GM21423 (cell line): ENCODE results near the gene SLC30A7.
"Not testable (repeated sequence)": the region's sequence is repeated elsewhere in the genome, so short reads cannot be mapped to it uniquely, and the experiment has no call there.

Experiments
- ATAC-seq: cut with Tn5 transposase; IDR thresholded peaks from one replicate; pipeline ENCODE4 v1.9.1; 2021; ENCODE audit warnings: mild to moderate bottlenecking, moderate library complexity; ENCODE audit not compliant: unreplicated experiment

The SLC30A7 gene, protein sequence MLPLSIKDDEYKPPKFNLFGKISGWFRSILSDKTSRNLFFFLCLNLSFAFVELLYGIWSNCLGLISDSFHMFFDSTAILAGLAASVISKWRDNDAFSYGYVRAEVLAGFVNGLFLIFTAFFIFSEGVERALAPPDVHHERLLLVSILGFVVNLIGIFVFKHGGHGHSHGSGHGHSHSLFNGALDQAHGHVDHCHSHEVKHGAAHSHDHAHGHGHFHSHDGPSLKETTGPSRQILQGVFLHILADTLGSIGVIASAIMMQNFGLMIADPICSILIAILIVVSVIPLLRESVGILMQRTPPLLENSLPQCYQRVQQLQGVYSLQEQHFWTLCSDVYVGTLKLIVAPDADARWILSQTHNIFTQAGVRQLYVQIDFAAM

DNA sequence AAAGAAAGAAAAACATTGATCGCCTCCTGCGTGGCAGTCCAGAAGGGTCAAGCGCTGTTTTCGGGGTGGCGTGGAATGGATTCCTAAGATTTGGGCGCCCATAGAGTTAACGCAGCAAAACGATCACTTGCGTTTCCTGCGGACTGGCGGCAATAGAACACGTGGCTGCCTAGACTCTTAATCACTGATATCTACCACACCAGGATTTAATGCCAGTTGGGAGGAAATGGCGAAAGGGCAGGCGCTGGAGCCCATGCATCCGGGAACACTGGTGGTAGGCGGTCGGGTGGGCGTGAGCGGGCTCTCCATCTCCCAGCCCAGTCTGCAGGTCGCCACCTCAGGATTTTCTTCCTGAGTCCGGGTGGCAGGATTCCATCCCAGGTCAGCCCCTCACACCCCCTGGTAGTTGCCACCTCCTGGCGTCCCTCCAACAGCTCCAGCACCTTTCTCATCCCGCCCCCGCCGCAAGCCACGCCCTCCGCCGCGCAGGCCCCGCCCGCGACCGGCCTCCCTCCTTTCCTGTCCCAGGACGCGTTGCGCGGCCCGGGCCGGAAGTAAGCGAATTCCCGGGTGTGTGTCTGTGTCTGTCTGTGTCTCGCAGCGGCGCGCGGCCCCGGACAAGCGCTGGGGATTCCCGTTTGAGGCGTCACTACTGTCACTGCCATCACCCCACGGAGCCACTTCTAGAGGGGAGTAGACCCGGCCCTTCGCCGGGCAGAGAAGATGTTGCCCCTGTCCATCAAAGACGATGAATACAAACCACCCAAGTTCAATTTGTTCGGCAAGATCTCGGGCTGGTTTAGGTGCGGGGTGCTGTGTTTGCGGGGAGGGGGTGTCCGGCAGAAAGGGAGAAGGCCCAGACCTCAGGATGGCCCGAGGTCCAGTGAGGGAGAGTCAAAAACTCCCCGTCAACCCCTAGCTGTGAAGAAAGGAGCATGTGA is at the start of gene SLC30A7:
Gene SLC30A7, plus strand, starts transcription at position 551 of the 941 bp plus-strand sequence. Its CDS starts 173 bp downstream, at position 724.
- ATAC-seq, result peak; percentile 70

DNA sequence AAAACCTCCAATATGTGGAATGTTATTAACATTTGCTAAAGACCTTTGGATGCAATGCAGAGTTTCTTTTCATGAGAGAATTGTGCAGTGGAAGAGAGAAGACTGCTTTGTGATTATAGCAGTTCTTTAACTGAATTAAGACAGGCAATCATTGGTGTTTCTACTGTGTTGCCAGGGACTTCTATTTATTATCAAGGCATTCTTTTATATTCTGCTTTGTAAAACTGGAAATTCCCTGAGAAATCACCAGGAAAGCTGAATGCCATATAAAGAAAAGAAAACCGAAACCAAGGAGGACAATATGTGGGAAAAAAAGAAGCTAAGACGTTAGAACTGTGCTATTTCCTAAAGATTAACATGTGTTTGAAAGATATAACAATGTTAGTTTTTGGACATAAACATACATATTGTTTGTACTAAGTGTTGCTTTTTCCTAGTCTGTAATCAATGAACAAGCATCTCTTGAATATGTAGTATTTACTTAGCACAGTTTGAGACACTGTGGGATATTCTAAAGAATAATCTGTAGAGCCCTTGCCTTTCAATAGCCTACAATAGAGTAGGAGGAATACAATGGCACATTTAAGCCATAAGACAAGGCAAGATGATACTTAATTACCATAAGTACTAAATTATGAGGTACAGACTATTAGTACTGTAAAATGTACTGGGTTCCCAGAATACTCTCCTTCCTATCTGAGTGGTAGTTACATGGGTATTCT is 48.4 kb upstream of the SLC30A7 start:
- ATAC-seq, result no peak

DNA sequence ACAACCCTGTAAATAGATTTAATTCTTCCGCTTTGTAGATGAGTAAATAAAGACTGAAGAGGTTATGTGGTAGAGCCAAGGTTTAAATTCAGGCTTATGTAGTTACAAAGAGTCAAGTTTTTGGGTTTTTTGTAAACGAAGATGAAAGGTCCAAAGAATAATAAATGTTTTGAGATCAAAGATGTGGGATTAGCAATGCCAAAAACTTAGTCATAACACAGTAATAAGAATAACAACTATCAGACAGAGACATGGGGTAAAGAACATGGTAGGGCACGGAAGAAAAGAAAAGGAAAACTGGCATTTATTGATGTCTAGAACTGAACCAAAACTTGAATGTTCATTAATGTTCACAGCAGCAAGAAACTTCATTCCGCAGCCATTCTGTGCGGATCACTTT is 44.2 kb upstream of the SLC30A7 start:
- ATAC-seq, result no peak

DNA sequence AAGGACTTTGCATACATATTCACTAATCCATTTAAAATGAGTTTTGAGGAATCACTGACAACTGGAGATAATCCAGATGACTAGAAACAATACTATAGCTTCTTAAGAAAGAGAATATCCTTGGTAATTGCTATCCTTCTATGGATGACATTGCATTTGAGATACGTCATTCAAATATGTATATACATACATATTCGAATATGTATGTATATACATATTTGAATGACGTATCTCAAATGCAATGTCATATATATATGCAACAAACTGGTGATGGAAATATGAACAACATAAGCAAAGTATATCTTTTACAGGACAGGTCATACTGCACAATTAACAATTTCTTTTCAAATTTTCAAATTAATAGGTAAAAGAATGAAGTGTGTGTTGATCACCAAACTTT is 42.9 kb upstream of the SLC30A7 start:
- no peak for ATAC-seq

DNA sequence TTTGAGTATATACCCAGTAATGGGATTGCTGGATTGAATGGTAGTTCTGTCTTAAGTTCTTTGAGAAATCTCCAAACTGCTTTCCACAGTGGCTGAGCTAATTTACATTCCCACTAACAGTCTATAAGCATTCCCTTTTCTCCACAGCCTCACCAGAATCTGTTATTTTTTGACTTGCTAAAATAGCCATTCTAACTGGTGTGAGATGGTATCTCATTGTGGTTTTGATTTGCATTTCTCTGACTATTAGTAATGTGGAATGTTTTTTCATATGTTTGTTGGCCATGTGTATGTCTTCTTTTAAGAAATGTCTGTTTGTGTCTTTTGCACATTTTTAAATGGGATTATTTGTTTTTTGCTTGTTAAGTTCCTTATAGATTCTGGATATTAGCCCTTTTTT is 40.8 kb upstream of the SLC30A7 start:
- ATAC-seq, result not testable (repeated sequence)

DNA sequence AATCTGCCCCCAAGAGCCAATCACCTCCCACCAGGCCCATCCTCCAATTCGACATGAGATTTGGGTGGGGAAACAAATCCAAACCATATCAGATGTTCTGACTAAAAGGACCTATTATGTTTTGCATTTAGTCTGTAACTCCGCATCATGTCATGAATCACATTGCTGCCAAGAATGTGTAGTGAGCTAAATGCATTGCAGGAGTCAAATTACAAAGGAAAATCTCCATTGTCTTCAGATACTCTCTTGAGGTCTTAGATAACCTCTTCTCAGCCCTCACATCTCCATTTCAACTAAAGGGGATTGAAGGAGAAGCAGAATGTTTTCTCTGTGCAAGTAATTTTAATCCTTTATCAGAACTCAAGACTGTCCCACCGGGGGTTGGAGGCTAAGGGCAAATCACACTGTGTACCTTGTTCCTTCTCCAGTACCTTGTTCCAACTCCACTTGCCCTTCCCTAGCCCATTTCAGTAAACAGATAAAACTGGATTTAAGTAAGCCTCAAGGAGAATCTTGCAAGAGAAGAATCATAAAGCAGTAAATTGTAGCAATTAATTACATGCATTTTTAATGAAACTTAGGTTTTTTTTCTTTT is 35.4 kb upstream of the SLC30A7 start:
- ATAC-seq, result no peak

DNA sequence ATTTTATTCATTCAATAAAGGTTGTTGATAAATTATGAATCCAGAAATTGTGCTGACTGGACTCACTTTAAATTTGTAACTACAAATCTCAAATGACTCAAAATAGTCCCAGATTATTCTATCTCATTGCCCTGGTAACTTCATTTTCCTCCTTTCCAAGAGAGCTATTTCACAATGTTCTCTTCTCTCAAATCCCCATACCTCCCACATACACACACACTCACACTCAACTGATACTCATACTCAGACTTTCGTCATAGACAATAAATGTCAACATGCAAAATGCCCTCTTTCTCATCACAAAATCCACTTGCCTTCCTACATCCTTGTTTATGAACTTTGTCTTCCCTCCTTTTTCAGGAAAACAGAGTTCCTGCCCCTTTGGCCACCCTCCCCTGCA is 34.5 kb upstream of the SLC30A7 start:
- no peak for ATAC-seq

DNA sequence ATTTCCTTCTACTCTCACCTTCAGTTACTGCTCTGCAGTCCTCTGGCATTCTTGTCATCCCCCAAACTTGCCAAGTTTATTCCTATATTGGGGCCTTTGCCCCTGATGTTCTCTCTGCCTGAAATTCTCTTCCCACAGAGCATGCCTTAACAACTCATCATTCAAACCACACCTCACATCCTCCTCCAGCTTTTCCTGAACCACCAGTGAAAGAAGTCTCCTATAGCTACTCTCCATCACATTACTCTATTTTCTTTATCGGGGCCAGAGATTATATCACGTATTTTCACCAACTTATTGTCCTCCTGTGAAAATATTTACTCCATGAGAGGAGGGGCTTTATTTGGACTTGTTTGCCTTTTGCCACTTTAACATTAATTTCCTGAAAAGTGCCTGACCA is 33.3 kb upstream of the SLC30A7 start:
- ATAC-seq, result no peak

DNA sequence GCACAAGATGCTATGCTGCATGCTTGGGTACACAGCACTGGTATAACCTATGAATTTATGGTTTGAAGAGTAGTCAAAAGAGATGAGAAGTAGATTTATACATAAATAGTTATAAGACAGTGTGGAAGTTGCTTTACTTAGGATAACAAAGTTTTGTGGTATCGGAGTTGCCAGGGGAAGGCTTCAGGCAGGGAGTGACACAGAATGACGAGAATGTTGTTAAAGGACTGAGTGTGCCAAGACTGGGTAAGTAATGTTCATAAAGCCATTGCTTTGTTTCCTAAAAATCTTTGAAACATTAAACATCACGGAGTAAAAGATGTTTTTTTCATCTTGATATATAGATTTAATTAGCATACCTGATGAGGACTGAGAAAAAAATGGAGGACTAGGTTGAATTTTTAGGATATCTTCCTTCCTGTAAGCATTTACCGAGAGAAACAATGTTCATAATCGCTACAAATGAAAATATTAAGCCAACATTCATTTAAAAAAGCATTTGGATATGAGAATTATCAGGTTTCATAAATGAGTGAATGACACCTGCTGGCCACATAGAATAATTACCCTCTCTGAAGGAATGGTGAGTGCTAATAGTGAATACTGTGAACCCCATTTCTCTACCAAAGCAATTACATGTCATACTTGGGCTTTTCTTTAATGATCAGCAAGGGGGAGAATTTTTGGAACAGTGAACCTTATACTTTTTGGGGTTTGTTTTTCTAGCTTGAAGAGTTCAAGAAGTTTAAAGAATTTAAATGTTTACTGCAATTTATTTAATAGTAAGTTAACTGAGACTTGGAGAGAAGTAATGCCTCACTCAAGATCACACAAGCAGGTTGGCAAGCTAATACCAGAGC is 29.6 kb upstream of the SLC30A7 start:
- ATAC-seq, result no peak

DNA sequence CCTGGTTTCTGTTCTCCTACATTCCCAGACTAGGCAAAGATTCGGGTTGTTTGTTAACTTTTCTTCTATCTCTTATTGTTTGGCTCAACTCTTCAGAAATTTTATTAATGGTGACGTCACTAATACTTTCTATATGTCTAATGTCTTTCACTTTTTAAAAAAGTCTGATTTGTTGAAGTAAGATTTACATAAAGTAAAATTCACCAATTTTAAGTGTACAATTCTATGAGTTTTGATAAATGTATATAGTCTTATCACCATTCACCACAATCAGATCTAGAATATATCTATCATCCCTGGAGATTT is 29.0 kb upstream of the SLC30A7 start:
- no peak for ATAC-seq

DNA sequence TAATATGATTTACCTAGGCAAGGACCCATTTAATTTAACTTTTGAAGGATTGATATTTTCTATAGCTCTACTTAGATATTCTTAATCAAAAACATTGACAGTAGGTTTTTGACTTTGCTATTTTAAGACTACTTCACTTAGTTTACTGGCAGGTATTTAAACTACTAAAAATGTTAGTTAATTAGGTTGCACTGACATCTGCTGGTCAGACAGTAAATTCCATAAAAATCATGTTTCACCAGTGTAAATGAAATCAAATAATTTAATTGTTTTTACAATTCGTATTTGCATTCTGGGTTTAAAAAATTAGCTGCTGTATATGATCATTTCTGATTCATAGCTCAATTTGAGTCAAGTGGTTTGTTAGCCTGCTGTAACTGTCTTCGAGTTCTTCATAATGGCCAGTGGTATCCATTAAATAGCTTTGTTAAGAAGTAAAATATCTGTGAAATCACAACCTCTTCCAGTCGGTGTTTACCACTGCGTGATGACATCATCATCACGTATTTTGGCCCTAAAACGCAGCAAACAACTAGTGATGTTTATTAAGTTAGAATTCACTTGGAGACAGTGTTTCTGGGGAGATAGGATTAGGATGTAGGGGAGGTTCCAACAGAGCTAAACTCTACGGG is 27.4 kb upstream of the SLC30A7 start:
- no peak for ATAC-seq

DNA sequence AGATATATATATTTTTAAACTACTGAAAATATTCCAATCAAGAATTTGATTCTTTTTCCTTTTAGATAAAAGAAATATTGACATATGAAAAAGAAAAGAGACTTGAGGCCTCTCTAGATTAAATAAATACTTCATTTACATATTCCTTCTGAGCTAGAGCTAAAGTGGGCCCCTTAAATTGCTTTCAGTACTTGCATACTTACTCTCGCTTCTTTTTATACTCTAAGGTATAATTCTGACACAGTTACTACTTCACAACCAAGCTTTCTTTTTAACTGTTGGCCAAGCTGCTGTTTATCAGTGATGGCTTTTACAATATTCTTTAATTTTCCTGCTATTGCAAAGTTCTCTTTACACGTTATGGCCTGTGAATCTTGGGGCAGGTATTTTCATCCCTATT is 25.9 kb upstream of the SLC30A7 start:
- no peak for ATAC-seq

DNA sequence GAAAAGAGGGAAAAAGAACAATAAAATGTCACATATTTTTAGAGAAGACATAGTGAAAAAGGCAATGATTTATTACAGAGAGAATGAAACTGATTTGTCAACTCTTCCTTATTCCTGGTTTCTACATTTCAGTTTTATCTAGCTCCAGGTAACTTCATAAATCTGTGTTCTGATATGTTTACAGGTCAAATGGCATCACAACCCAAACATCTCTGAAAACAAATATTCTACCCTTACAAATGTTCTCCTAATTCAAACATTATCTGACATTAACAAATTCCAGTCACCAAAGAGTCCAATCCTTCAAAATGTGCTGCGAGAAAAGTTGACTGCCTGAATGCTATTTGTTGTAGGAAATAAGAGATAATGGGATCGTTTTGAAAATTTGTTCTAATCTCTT is 21.5 kb upstream of the SLC30A7 start:
- no peak for ATAC-seq

DNA sequence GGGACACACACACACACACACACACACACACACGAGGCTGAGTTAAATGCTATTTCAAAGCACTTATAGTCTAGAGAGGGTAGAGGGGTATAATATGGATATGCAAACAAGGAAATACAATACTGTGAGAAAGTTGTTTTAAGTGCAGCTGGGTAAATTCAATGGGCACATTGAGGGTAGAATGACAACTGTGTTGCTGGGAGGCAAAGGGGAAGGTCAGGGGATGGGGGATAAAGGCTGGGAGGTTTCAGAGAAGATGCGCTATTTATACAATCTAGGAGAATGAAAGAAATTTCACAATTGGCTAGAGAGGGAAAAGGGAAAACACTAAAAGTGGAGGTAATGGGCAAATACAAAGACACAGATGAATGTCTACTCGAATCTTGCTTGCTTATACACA is 20.7 kb upstream of the SLC30A7 start:
- no peak for ATAC-seq

DNA sequence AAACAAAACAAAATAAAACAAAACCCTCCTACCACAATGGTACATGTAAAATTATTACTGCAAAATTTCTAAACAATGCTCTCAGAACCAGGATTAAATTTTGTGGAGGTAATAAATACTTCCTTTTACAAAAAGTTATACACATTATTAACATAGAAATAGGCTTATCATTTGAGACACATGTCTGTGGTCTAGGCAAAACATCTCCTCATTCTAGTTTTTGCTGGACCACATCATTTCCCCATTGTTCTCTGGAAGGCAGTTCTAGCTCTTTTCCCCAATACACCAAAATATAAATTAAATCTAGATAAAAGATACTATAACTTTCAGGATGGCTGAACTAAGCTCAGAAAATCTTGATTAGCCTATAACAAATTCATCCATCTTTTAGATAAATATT is 19.6 kb upstream of the SLC30A7 start:
- no peak for ATAC-seq

DNA sequence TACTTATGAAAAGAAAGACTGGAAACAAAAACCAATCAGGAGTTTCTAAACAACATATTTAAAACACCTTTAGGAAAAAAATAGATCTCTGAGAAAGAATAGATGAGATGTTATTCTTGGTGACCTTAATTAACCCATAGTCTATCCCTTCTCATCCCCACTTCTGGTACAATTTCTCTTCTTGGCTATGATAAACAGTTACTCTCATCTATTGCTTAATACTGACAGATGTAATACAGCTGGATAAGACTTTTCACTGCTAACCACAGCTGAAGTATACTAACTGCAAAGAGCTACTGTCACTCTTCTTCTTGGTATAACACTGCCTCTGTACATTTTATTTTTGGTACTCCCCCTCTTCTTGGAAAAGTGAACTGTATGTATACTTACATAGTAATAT is 16.5 kb upstream of the SLC30A7 start:
- no peak for ATAC-seq

DNA sequence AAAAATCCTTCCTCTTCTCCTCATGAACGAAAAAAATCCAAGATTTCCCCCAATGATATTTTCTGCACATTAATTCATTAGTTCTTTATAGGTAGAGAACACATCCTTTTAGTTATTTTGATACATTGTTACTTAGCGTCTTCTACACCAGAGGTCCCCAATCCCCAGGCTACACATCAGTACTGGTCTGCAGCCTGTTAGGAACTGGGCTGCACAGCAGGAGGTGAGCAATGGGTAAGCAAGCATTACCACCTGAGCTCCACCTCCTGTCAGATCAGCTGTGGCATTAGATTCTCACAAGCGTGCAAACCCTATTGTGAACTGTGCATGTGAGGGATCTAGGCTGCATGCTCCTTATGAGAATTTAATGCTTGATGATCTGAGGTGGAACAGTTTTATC is 14.2 kb upstream of the SLC30A7 start:
- ATAC-seq, result no peak

DNA sequence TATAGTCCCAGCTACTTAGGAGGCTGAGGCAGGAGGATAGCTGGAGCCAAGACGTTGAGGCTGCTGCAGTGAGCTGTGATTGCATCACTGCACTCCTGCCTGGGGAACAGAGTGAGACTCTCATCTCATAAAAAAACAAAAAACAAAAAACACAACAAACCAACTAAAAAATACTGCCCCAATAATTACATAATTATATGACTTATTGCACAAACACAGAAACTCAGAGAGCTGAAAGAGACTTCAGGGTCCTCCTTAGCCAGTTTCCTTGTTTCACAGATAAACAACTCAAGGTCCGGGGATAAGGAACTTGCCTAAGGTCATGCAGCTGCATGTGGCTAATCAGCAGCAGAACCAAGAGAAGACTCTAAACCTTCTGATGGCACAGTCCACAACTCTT is 13.2 kb upstream of the SLC30A7 start:
- ATAC-seq, result no peak

DNA sequence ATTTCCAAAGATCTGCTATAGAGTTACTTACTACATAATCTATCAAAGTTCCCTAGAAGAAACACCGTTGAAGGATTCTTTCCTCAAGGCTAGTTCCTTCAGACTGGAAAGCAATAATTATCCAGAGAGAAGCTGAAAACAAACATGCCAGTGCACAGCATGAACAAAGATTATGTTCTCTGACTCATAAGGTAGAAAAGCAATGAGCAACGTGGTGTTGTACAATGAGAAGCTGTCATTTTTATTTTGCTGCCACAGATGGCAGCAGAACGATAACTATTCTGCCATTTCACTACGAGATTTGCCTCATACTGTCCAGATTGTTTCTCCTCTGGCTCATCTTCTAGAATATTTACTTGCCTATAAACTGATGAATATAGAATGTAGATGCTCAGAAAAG is 11.9 kb upstream of the SLC30A7 start:
- ATAC-seq, result no peak

DNA sequence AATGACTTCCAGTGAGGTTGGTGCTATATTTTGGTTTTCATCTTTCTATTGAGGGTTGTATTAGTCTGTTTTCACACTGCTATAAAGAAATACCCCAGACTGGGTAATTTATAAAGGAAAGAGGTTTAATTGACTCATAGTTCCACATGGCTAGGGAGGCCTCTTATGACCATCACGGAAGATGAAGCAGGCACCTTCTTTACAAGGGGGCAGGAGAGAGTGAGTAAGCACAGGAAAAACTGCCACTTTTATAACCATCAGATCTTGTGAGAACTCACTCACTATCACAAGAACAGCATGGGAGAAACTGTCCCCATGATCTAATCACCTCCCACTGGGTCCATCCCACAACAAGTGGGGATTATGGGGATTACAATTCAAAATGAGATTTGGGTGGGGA is 6.9 kb upstream of the SLC30A7 start:
- ATAC-seq, result not testable (repeated sequence)
